ENCODE results near the gene RORB.
A peak's percentile ranks its signal among the peaks of the same experiment; 100 is the strongest.

Gene RORB

GRCh38 chr9:74496819-74497747 is at the start of gene RORB:
Gene RORB, plus strand, starts transcription at chr9:74497335. Its CDS starts 642 bp downstream, at chr9:74497977.
- peak; percentile 87 for DNase-seq (ENCODE audit: low read depth)

- DNase-seq (ENCODE audit: low read depth): no peak
Observed at GRCh38 chr9:74447451-74448193, 49.5 kb upstream of the RORB start.

- no peak for DNase-seq (ENCODE audit: low read depth)
Observed at GRCh38 chr9:74449060-74449459, 48.1 kb upstream of the RORB start.

GRCh38 chr9:74458832-74459231 is 38.3 kb upstream of the RORB start:
- peak; percentile 11 for DNase-seq (ENCODE audit: low read depth)

GRCh38 chr9:74463825-74464224 is 33.3 kb upstream of the RORB start:
- DNase-seq (ENCODE audit: low read depth): peak; percentile 64

GRCh38 chr9:74478606-74479005 is 18.5 kb upstream of the RORB start:
- DNase-seq (ENCODE audit: low read depth): no peak

GRCh38 chr9:74479711-74480110 is 17.4 kb upstream of the RORB start:
- no peak for DNase-seq (ENCODE audit: low read depth)

GRCh38 chr9:74487395-74487794 is 9.7 kb upstream of the RORB start:
- DNase-seq (ENCODE audit: low read depth): no peak

GRCh38 chr9:74493512-74493911 is 3.6 kb upstream of the RORB start:
- no peak for DNase-seq (ENCODE audit: low read depth)

- DNase-seq (ENCODE audit: low read depth): no peak
Observed at GRCh38 chr9:74494490-74494889, 2.6 kb upstream of the RORB start.

GRCh38 chr9:74496406-74496805 is 729 bp upstream of the RORB start:
- peak; percentile 6 for DNase-seq (ENCODE audit: low read depth)

- peak; percentile 50 for DNase-seq (ENCODE audit: low read depth)
Observed at GRCh38 chr9:74497748-74498620, 849 bp downstream of the RORB start.

GRCh38 chr9:74498621-74499095 is 1.5 kb downstream of the RORB start:
- no peak for DNase-seq (ENCODE audit: low read depth)

- DNase-seq (ENCODE audit: low read depth): peak; percentile 57
Observed at GRCh38 chr9:74499111-74499601, 2.0 kb downstream of the RORB start.

GRCh38 chr9:74499770-74500583 is 2.8 kb downstream of the RORB start:
- peak; percentile 30 for DNase-seq (ENCODE audit: low read depth)

- no peak for DNase-seq (ENCODE audit: low read depth)
Observed at GRCh38 chr9:74500584-74500924, 3.4 kb downstream of the RORB start.

- no peak for DNase-seq (ENCODE audit: low read depth)
Observed at GRCh38 chr9:74501570-74501969, 4.4 kb downstream of the RORB start.

GRCh38 chr9:74503219-74503618 is 6.1 kb downstream of the RORB start:
- DNase-seq (ENCODE audit: low read depth): no peak

- DNase-seq (ENCODE audit: low read depth): no peak
Observed at GRCh38 chr9:74503666-74504065, 6.5 kb downstream of the RORB start.

- no peak for DNase-seq (ENCODE audit: low read depth)
Observed at GRCh38 chr9:74511333-74511732, 14.2 kb downstream of the RORB start.

- DNase-seq (ENCODE audit: low read depth): no peak
Observed at GRCh38 chr9:74512416-74512815, 15.3 kb downstream of the RORB start.

Data from fibroblast of gingiva (primary cell).